ENCODE results near the gene BCAP31.

DNA sequence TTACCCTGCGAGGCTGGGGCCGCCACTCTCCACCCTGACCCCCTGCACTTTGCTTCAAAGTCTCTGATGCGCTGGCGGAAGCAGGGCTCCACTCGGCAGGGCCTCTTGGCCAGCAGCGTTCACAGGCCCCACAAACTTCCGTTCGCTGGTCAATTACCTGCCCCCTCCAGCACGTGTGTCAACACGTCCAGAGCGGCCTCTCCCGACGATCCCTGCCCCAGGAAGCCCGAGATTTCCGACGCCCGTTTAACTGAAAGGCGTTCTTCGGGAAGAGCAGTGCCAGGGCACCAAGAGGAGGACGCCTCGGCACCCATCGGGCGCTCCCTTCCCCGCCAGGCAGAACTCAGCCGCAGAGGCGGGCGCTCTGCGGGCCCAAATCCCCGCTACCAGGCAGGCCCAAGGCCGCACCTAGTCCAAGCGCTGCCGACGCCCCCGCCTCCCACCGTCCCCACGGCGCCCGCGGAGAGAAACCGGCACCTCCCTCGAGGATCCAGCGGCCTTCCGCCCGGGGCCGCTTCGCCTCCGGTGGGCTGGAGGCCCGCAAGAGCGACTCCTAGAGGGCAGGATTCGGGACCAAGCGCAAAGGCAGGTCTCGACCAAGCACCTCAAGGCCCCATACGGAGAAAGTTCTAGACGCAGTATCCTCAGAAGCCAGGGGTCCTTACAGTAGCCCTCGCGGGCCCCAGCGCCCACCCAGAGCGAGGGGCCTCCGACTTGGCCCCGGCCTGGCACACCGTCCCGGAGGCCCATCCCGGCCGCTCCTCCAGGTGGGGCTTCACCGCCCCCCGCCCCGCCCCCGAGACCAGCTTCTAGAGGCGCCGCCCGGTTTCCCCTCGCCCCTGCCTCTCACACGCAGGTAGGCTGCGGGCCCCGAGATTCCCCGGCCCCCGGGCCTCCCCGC lies 586 bp downstream of the BCAP31 start:
- TF ChIP-seq, protein P1, sequence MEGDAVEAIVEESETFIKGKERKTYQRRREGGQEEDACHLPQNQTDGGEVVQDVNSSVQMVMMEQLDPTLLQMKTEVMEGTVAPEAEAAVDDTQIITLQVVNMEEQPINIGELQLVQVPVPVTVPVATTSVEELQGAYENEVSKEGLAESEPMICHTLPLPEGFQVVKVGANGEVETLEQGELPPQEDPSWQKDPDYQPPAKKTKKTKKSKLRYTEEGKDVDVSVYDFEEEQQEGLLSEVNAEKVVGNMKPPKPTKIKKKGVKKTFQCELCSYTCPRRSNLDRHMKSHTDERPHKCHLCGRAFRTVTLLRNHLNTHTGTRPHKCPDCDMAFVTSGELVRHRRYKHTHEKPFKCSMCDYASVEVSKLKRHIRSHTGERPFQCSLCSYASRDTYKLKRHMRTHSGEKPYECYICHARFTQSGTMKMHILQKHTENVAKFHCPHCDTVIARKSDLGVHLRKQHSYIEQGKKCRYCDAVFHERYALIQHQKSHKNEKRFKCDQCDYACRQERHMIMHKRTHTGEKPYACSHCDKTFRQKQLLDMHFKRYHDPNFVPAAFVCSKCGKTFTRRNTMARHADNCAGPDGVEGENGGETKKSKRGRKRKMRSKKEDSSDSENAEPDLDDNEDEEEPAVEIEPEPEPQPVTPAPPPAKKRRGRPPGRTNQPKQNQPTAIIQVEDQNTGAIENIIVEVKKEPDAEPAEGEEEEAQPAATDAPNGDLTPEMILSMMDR (CRISPR knock-in tag; IDR thresholded peaks at IDR 0.05): no peak; the same call in 1 of the 2 replicates
- TF ChIP-seq ZBTB7B (CRISPR knock-in tag; IDR thresholded peaks at IDR 0.05) (peak; percentile 26; the same call in 1 of the 2 replicates), MAZ (IDR thresholded peaks at IDR 0.05; ENCODE audit: borderline replicate concordance, low read depth, low read length) (no peak), MAZ (CRISPR knock-in tag; IDR thresholded peaks at IDR 0.05; ENCODE audit: low read depth) (peak; percentile 70; the same call in 1 of the 2 replicates), GATAD2A (CRISPR knock-in tag; IDR thresholded peaks at IDR 0.05) (peak; percentile 36; the same call in 1 of the 2 replicates), ZNF816 (CRISPR knock-in tag; IDR thresholded peaks at IDR 0.05; ENCODE audit: borderline replicate concordance) (no peak), RBFOX2 (IDR thresholded peaks at IDR 0.05; ENCODE audit: low read depth, low read length) (peak; percentile 73), FOSL1 (CRISPR knock-in tag; IDR thresholded peaks at IDR 0.05; ENCODE audit: borderline replicate concordance) (no peak), ZNF24 (IDR thresholded peaks at IDR 0.05) (no peak), POLR2AphosphoS2 (IDR thresholded peaks at IDR 0.05; ENCODE audit: low read depth, low read length) (no peak)
- TF ChIP-seq, protein P2, sequence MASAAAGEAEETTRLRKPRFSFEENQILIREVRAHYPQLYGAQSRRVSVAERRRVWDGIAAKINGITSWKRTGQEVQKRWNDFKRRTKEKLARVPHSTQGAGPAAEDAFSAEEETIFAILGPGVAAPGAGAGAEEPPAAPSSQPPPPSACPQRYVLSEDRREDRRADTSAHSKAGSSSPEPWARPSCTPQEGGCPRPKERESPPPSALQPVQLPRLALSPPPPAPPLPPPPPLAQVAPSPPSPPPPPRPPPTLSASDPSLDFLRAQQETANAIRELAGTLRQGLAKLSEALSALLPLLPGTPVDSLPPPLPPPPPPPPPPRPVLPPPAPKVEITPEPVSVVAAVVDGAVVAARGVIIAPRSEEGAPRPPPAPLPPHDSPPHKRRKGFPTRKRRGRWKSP (CRISPR knock-in tag; IDR thresholded peaks at IDR 0.05): no peak; the same call in none of the 2 replicates
- TF ChIP-seq, protein P3, sequence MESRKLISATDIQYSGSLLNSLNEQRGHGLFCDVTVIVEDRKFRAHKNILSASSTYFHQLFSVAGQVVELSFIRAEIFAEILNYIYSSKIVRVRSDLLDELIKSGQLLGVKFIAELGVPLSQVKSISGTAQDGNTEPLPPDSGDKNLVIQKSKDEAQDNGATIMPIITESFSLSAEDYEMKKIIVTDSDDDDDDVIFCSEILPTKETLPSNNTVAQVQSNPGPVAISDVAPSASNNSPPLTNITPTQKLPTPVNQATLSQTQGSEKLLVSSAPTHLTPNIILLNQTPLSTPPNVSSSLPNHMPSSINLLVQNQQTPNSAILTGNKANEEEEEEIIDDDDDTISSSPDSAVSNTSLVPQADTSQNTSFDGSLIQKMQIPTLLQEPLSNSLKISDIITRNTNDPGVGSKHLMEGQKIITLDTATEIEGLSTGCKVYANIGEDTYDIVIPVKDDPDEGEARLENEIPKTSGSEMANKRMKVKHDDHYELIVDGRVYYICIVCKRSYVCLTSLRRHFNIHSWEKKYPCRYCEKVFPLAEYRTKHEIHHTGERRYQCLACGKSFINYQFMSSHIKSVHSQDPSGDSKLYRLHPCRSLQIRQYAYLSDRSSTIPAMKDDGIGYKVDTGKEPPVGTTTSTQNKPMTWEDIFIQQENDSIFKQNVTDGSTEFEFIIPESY (CRISPR knock-in tag; IDR thresholded peaks at IDR 0.05): no peak
- TF ChIP-seq, protein P4, sequence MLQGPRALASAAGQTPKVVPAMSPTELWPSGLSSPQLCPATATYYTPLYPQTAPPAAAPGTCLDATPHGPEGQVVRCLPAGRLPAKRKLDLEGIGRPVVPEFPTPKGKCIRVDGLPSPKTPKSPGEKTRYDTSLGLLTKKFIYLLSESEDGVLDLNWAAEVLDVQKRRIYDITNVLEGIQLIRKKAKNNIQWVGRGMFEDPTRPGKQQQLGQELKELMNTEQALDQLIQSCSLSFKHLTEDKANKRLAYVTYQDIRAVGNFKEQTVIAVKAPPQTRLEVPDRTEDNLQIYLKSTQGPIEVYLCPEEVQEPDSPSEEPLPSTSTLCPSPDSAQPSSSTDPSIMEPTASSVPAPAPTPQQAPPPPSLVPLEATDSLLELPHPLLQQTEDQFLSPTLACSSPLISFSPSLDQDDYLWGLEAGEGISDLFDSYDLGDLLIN (CRISPR knock-in tag; IDR thresholded peaks at IDR 0.05; ENCODE audit: borderline replicate concordance): no peak

Data from HepG2 (cell line).